ENCODE results near the gene KCNH2.

Gene KCNH2

DNA sequence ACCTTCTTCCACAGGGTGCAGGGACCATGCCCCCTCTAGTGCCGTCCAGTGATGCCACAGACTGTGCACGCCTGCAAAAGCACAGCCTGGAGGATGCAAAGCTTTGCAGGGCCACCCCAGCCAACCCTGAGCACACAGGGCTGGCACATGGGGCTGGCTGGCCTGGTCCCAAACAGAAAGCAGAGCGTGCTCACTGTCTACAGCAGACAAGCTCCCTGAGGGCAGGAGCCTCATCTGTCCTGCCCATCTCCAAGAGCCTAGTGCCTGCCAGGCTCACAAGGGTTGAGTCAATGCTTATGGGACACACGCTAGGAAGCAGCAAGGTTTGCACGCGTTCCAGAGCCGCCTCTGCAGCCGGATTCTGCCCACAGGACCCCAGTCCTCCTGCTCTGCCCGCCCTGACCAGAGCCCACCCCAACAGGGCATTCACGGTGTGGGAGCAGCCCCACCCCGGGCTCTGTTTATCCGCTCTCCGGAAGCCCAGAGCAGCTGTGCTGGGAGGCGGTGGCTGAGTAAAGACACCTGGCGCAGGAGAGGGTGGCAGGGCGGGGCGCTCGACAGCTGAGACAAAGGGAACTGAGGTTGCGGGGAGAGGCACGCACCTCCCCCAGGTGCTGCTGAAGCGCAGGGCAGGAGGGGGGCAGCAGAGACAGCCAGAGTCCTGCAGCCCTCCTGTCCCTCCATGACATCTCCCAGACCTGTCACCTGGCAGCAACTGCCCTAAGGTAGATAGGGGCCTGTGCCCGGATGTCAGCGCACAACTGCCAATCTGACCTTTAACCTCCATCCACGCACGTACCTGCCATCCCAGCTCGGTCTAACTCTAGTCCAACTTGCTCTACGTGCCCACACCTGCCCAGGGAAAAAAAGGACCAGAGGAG, 4.3 kb downstream of the KCNH2 start:
- no peak for DNase-seq

DNA sequence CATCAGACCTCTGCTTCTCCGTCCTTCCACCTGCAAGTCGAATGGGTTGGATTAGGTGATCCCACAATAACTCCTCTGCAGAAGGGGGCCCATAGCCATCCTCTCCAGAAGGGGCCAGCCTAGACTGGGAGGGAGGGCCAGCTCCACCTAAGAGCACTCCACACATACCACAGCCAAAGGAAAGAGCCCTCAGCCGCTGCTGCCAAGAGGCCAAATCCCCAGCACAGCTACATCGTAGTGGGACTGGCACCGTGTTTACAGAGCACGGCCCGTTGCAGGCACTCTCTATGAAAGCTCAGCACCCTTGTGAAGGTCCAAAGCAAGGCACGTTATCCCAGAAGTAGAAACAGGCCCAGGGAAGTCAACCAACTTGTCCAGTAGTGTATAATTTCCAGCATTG, 5.4 kb downstream of the KCNH2 start:
- no peak for DNase-seq

DNA sequence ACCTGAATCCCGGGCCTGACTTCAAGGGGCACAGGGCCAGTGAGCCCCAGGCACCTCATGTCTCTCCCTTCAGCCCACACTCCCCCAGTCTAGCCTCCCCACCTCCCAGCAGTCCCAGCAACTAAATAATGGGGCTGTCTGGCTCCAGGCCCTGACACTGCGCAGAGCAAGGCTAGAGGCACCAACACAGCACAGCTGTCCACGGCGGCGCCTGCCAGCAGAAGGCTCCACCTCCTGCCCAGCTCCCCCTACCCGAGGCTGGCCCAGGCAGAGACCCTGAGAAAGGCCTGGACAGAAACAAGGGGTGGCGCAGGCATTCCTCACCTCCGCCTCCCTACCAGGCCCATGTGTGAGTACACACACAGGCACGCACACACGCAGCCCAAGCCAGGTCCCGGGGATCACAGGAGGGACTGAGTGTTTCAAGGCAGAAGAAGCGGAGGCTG, 6.1 kb downstream of the KCNH2 start:
- no peak for DNase-seq

DNA sequence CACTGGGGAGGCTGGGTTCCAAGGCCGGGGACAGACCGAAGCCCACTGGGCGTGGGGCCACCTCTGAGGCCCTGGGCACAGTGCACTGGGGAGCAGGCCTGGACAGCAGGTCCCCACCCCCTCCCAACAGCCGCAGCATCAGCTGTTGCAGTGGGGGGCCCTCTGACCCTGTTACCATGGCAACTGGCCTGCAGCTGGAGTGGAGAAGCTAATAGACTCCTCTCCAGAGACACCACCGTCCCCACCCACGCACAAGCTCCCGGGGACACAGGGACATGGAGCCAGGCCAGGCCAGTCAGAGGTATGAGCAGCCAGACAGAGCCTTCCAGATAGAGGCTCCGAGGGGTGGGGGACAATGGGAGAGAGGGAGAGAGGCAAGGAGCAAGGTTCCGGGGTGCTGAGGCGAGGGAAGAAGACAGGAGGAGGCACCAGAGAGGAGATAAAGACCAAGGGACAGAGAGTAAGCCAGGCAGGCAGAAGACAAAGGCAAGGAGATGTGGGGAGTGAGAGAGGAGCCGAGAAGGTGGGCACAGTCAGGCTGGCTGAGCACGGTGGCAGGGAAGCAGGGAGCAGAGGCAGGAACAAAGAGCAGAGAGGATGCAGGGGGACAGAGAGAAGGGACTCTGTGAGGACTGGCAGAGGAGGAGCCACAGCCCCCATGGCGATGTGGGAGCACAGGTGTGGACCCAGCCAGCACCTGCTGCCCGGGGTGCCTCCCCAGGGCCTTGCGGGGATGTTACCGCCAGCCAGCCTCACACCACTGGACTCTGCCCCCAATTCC, 6.7 kb downstream of the KCNH2 start:
- peak; percentile 87 for DNase-seq

DNA sequence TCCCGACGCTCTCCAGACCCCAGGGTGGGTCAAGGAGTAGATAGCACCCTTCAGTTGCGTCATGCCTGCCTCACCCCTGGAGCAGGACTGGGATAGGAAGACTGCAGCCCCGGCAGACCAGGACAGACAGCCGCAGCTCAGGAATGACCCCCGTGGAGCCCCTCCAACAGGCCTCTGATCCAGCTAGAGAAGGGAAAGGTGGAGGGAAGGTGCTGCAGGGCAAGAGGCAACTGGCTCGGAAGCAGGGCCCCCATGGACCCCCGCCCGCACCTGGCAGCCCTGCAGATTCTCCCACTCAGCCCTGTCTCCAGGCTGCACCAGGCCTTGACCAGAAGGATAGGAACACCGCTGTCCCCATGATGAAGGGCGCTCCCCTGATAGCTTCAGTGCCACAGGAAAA, 7.7 kb downstream of the KCNH2 start:
- no peak for DNase-seq

DNA sequence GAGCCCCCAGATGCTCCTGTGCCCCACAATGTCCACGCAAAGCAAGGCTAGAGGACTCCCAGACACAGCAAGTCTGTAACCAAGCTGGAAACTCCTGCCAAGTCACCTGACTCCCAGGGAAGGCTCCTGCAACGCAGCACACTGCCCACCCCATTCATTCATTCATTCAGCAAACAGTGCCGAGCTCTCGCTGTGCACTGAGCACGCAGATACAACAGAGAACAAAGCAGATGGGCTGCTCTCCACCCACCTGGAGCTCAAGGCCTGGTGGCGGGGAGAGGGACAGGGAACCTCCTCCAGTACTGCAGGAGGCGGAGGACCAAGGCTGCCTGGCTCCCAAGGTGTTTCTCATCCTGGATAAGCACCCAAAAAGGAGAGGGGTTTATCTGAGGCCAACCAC, 8.6 kb downstream of the KCNH2 start:
- DNase-seq, result no peak

DNA sequence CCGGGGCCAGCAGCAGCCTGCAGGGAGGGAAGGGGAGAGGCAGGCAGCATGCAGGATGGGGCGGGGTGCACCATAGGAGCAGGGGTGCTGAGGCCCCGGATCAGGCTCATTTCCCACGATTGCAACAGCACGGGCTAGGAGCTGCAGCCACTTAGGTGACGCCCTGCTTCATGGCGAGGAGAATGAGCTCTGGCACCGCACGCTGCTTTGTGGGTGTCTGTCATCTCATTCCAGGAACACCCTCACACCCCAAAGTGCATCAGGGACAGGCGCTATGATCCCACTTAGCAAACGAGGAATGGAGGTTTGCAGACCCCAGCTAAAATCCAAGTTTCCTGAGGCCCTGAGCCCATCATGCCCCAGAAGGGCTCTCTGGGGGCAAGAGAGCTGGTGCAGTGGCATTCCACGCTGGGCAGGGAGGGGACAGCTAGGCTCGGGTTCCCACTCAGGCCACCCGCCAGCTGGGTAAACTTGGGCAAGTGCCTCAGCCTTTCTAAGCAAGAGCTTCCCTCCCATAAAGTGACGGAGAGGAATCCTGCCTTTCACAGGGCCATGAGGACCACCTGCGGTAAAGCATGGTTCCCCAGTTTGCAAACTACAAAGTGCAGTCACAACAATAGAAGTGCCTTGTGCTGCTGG, 9.3 kb downstream of the KCNH2 start:
- no peak for DNase-seq

DNA sequence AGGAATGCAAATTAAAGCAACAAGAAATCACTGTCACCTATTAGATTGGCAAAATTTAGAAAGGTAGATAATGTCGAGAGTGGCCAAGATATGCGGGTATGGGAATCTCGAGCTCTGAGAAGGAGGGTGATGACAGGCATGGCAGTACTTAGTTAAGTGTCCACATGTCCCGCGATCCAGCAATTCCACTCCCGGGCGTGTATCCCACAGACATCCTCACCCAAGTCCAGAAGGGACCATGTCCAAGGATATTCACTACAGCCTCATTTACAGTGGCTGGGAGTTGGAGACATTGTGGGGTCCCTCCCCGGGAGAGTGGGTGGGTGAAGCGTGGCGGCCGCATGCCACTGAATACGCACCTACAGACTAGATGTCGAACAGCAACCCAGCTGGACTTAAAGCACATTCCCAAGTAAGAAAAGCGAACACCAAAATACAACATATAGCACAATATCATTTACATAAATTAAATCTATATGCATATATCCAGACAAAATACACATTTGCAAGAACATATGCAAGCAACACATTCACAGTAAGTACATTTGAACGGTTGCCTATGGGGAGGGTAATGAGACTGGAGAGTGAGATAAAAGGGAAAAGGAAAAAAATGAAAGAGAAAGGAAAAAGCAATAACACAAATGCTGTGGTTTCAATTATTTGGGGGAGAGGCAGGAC, 9.9 kb downstream of the KCNH2 start:
- no peak for DNase-seq

DNA sequence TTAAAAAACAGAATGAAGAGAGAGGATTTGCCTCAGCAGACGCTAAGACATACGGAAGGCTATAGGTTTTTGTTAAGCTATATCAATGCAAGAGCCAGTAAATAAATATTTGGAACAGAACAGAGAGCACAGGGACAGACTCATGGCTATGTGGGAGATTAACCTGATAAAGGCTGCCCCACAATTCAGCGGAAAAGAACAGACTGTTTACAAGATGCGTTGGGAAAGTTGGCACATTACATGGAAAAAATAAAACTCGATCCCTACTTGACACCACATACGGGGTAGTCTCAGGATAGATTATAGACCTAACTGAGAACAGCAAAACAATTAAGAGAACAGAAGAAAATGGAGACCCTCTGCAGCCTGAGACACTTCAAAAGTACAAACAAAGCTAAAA, 10.8 kb downstream of the KCNH2 start:
- DNase-seq, result no peak

DNA sequence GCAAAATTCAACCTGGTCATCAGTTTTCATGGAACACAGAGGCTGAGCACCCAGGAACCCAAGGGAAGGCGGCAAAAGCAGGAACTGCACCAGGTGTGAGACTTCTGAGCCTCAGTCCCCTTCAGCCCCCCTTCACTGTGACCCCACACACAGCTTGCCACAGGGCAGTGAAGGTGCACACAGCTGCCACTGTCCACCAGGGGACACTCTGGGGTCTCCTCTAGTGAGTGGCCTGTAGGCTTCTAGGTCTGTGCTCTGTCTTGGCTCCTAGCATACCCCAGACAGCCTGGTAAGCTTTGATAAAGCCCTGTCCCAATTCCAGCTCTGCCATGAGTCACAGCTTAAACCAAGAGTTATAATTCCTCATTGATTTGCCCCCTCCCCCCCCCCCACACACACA, 12.1 kb downstream of the KCNH2 start:
- DNase-seq, result no peak

DNA sequence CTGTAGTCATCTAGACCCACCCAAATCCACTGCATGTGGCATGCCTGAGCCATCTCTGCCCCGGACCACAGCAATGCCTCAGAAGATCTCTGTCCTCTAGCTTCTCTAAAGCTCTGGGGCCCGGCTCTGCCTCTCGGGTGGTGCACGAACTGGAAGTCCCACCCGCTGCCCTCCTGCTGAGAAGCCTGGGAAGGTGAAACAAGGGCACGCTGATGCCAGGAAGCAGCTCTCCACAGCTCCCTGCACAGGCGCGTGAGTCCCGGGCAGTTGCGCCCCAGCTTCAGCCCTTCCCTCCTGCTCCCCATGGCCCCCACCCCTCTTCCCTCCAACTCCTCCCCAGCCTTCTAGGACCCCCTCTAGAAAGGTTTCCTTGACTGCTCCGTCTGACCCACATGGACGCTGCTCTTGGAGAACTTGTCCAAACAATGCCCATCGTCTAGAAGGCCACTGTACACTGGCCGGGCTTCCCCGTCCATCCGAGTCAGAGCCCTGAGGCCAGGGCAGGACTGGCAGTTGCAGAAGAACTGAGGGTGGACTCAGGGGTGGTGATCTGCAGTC, 12.8 kb downstream of the KCNH2 start:
- DNase-seq, result no peak

DNA sequence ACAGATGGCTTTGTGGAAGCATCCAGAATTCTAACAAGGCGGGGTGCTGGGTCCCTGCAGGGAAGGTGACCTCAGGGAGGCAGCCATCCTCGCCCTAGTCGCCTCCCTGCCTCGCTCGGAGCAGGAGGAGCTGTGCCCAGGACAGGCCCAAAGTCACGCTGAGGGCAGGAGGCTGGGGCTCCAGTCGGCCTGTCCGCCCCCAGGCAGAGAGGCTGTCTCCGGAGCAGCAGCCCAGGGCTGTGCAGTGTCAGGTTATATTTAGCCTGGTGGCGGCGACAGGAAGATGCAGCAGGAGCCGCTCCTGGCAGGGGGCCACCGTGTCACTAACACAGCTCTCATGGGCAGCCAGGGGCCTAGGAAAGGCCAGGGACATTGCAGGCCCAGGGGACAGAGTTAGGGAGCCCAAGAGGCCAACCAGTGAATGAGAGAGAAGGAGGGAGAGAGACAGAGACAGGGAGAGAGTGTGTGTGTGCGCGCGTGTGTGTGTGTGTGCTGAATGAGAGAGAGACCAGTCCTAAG, 13.5 kb downstream of the KCNH2 start:
- no peak for DNase-seq

DNA sequence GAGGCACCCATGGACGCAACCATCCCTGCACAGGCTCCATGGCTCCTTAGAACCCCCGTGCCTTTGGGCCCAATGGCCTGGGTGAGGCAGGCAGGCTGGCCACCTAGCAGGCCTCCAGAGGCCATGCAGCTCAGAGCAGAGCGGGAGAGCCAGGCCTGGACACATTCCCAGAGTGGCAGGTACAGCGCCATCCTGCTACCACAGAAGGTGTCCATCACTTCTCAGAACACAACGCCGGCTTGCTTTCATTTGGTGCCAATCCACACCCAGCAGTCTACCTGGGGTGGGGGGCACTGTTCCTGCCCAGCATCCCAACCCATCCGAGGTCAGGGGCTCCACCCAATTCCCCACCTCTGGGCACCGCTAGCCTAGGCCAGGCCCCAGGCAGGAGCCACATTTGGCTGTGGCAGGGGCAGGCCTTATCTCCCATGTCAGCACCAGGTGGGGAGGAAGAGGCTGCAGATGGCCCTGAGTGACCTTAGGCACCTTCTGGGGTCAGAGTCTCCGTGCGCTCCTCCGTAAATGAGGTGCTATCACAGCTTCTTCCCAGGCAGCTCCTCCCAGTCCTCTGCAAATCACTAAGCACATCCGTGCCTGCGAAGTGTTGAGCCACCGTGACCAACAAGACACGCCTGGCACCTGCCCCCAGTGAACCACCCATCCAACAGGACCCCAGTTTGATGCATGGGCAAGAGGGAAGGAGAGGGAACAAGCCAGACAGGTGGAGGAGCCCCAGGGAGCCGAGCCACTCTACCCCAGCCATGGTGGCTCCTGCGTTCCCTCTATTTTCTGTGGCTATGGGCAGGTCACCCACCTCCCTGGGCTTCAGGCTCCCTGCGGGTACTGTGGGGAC, 14.2 kb downstream of the KCNH2 start:
- DNase-seq, result no peak

DNA sequence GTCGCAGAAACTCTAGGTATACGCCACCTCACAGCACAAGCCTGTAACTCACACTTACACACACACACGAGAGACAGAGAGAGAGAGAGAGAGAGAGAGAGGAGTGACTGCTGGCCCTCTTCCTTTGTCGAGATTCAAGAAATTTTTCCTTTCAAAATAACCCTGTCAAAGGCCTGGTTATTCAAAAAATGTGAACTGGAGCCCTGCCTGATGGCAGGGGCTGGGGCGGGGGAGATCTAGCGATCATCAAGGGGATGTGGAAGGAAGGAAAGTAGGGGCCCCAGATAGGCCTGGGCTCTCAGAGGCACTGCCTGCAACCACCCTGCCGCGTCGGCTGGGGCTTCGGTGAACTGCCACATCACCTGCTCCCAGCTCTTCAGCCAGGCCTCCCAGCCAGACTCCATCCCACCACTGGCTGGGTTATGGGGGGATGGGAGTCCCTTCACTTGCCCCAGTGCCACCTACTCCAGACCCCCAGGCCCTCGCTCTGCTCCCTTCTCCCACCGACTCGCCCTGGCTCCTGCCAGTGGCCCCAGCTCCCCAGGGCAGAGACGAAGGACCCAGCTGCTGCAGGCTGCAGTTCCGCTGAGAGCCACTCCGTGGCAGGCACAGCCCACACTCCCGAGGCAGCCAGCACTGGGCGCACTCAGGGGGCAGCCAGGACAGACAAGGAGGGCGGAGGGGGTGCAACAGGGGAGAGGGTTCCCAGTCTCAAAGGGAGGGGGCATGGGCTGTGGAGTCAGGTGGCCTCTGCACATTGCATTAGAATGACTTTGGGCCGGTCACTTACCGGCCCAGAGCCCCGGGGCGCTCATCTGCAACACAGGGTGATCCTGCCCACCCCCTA, 15.3 kb downstream of the KCNH2 start:
- DNase-seq, result peak; percentile 82

DNA sequence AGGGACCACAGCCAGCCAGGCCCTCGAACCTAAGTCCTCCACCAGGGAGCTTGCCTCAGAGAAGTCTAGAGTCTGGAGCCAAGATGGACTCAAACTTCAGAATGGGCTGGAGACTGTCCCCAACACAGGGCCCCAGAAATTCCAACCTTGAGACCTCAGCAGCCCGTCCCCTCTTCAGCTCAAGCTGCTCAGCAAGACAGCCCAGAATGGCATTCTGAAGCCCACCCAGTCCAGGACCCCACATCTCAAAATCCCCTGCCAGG, 15.9 kb downstream of the KCNH2 start:
- no peak for DNase-seq

DNA sequence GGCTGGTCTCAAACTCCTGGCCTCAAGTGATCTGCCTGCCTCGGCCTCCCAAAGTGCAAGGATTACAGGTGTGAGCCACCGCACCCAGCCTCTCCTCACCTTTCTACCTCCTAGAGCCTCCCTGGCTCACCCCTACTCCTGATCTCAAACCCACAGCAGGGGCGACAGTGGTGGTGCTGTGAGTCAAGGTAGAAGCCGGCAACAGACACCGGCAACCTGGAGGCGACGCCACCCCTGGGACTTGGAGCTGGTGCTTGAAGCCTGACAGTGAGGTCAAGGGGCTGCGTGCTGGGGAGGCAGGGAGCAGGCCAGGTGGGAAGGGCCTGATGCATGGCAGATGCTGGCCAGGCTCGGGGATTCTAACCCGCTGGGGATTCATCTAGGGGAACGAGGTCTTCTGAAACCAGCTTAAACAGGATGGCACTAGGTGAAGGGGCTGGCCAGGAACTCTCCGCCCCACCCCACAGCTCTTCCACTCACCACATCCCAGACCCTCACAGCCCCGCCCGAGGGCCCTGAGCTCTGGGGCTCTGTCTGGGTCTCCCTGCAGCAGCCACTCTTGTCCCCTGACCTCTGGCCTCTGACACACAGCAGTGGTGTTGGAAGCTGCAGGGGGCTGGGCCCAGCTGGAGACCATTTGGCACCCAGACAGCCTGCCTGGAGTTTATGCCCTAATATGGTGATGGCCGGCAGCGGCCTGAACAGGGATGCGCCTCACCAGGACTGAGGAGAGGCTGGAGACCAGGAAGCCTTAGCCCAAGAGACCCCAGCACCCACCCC, 16.4 kb downstream of the KCNH2 start:
- DNase-seq, result no peak

DNA sequence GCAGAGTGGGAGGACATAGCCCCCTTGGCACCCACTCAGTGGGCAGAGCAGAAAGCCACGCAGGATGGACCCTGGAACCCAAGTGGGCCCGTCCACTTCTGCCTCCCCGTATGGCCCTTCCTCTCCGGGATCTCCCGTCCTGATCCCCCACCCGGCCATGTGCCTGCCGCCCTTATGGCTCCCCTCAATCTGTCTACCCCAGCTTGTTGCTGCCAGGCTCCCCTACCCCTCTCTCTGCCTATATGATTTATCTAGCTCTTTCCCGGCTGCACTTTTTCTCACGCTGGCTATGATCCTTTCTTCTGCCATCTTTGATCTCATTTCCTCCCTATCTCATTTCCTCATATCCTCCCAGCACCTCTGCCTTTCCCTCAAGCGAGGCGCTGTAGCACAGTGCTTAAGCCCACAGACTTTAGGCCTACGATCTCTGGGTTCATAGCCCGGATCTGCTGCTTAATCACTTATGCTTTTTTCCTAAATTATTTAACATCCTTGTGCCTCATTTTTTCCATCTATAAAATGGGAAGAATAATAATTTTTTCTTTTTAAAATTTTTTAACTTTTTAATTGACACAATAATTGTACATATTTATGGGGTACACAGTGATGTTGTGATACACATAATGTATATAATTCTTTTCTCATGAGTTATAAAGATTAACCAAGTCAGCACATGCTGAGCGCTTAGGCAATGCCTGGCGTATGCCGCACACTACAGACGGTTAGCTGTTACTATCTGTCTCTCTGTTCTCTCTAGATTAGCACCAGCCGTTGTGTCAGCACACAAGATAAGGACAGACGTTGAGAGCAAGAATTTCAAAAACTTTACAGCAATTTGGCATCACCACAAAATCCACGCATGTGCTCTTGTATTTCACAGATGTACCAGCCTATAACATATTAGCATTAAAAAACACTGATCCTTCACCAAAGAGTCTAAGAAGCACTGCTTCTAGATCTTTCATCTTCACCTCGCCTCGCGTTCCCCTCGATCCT, 18.1 kb downstream of the KCNH2 start:
- no peak for DNase-seq

DNA sequence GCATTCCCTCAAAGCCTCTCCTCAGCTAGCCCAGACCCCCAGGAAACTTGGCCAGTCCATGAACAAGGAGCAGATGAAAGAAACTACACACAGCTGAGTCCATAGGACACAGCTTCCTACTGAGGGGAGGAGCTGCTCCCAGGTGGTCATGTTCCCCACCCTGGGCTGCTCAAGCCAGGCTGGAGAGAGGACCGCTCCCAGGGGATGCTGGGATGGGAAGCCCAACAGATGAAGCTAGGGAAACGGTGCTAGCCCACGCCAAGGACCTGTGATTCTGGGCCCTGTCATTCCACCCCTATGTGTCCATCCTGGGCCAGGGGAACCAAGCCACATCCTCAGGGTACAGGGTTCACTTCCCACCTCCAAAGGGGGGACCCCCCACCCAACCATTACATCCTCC, 19.0 kb downstream of the KCNH2 start:
- no peak for DNase-seq

DNA sequence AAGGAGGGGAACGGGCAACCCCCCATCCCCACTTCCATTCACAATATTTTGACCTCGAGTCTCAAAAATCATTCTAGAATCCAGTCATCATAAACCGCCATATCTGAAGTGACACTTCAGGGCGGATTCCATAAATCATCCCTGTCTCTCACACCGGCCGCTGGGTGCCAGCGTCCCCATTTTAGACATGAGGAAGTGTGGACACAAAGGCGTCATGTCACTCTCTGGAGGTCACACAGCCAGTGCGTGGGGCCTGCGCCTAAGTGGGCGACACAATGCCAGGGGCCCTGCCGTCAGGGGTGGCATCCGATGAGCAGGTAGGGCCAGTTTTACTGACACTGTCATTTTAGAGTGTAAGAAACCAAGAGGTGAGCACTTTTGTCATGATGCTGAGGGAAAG, 19.5 kb downstream of the KCNH2 start:
- no peak for DNase-seq
